GM23248 (cell line): Measurements from ENCODE around the gene PLCB1. TPM values are rescaled to one million over a fixed set of nuclear protein-coding genes. Genes with fewer than 3 reads are reported as not detected.

Experiments
- DNase-seq: peaks from one replicate; pipeline ENCODE4 v3.0.0-alpha.2; 2015
- H2AFZ ChIP-seq: fragments of 200-600 bp; sonication (generic); 2 replicates; pipeline ENCODE4 v1.6.1; 2016; ENCODE audit warnings: antibody characterized with exemption
- H3F3A ChIP-seq: fragments of 200-600 bp; sonication (generic); 2 replicates; pipeline ENCODE4 v1.6.1; 2016; ENCODE audit warnings: mild to moderate bottlenecking, antibody characterized with exemption, mixed run types; ENCODE audit not compliant: insufficient read depth
- H3K27ac ChIP-seq: fragments of 200-600 bp; sonication (generic); 2 replicates; pipeline ENCODE4 v1.5.1; 2016; ENCODE audit warnings: mild to moderate bottlenecking
- H3K27me3 ChIP-seq: fragments of 200-600 bp; sonication (generic); replicated peaks from 2 replicates; pipeline ENCODE4 v1.6.1; 2016; ENCODE audit warnings: mild to moderate bottlenecking; ENCODE audit not compliant: insufficient read depth
- H3K36me3 ChIP-seq: fragments of 200-600 bp; sonication (generic); 2 replicates; pipeline ENCODE4 v1.6.1; 2016; ENCODE audit warnings: low read depth, mild to moderate bottlenecking
- H3K4me1 ChIP-seq: fragments of 200-600 bp; sonication (generic); 2 replicates; pipeline ENCODE4 v1.6.1; 2016; ENCODE audit warnings: mild to moderate bottlenecking; ENCODE audit not compliant: insufficient read depth
- H3K4me2 ChIP-seq: fragments of 200-600 bp; sonication (generic); one replicate; pipeline ENCODE4 v1.6.1; 2016; ENCODE audit warnings: mild to moderate bottlenecking; ENCODE audit not compliant: unreplicated experiment
- H3K4me3 ChIP-seq: fragments of 200-600 bp; sonication (generic); 2 replicates; pipeline ENCODE4 v1.5.1; 2016; ENCODE audit warnings: mild to moderate bottlenecking
- H3K79me2 ChIP-seq: fragments of 200-600 bp; sonication (generic); 2 replicates; pipeline ENCODE4 v1.6.1; 2016; ENCODE audit warnings: mild to moderate bottlenecking; ENCODE audit not compliant: insufficient read depth
- H3K9ac ChIP-seq: fragments of 200-600 bp; sonication (generic); 2 replicates; pipeline ENCODE4 v1.6.1; 2016; ENCODE audit warnings: mild to moderate bottlenecking
- H3K9me2 ChIP-seq: fragments of 200-600 bp; sonication (generic); 2 replicates; pipeline ENCODE4 v1.6.1; 2016; ENCODE audit warnings: mixed run types, mild to moderate bottlenecking, moderate library complexity; ENCODE audit not compliant: insufficient read depth
- H3K9me3 ChIP-seq: fragments of 200-600 bp; sonication (generic); one replicate; pipeline ENCODE4 v1.6.1; 2017; ENCODE audit warnings: low read depth
- H4K20me1 ChIP-seq: fragments of 200-600 bp; sonication (generic); 2 replicates; pipeline ENCODE4 v1.6.0; 2016; ENCODE audit not compliant: insufficient read depth
- EZH2 ChIP-seq: fragments of 200-600 bp; sonication (generic); IDR thresholded peaks from 2 replicates; pipeline ENCODE4 v1.6.1; 2018; ENCODE audit warnings: antibody characterized with exemption, mild to moderate bottlenecking; ENCODE audit not compliant: insufficient read depth, poor library complexity, severe bottlenecking
- EZH2phosphoT487 ChIP-seq: fragments of 200-600 bp; sonication (generic); IDR thresholded peaks from 2 replicates; pipeline ENCODE4 v1.6.1; 2018; ENCODE audit warnings: antibody characterized with exemption, moderate library complexity, mild to moderate bottlenecking, low read depth; ENCODE audit not compliant: insufficient read depth
- WGBS, 2 experiments: methylation state at CpG; one replicate each; pipeline ENCODE4 v1.1.6; 2015 to 2017; ENCODE audit warnings: low lambda C conversion rate in 2 of 2, low coverage in 1 of 2; ENCODE audit errors: missing lambda C conversion rate in 2 of 2; 5-methylcytosine and 5-hydroxymethylcytosine counted together
- in situ Hi-C: fragments of 300-500 bp; cut with MboI; formaldehyde crosslinking; loops from 2 replicates; pipeline ENCODE4 v1.15.0; 2020
- polyA plus RNA-seq: library from polyadenylated mRNA; unstranded; fragments of >200 nt; fragmentation: Nextera tagmentation; extraction: Ambion mirVana; gene quantifications from 2 replicates; pipeline ENCODE4 v1.2.1, GENCODE V29; 2016
- total RNA-seq: library from RNA; depleted of rRNA; stranded (reverse); fragments of >200 nt; shearing (Covaris generic); gene quantifications from 2 replicates; pipeline ENCODE4 v1.2.3, GENCODE V29; 2014

The PLCB1 gene
- total and polyA plus RNA-seq, 2 experiments from 2014 or later = 3.7 to 12.8 TPM

DNA sequence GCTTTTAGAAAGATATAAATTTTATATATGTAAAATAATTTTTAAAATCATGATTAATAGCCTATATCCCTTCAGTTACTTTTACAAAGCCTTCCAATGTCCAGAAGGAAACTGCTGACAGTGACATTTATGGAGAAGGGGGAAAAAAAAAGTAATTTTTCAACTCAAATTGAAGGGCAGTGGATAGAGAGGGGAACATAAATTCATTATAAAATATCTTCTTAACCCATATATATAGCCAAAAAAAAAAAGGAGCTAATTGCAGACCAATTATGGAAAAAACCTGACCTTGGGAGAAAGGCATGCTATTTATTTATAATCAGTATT is 392.9 kb downstream of the PLCB1 start:
- H3K79me2 ChIP-seq = no peaks in the 10 kb centered on the region
- H3K27me3 ChIP-seq = no peaks in the 10 kb centered on the region
- H3K4me2 ChIP-seq = no peak overlapping the region
- H3K4me3 ChIP-seq = no peak overlapping the region
- no peak for TF ChIP-seq EZH2phosphoT487
- TF ChIP-seq EZH2 = no peak
- no peak overlapping the region for H3K9ac ChIP-seq
- H3K36me3 ChIP-seq = no peaks in the 10 kb centered on the region
- DNase-seq = no peak
- no peak overlapping the region for H3K27ac ChIP-seq
- H3F3A ChIP-seq = peaks cover 21% of the 10 kb centered on the region
- no peaks in the 10 kb centered on the region for H3K9me3 ChIP-seq
- in situ Hi-C loops = no loop called here
- no peak overlapping the region for H2AFZ ChIP-seq
- H3K9me2 ChIP-seq = no peaks in the 10 kb centered on the region
- H3K4me1 ChIP-seq = peaks cover 12% of the 10 kb centered on the region
- H4K20me1 ChIP-seq = no peaks in the 10 kb centered on the region

- Histone ChIP-seq H3K36me3 (no peaks in the 10 kb centered on the region), H3K9me3 (no peaks in the 10 kb centered on the region), H3K4me2 (no peak overlapping the region), H3K4me3 (no peak overlapping the region), H3K4me1 (peaks cover 18% of the 10 kb centered on the region), H3K27me3 (no peaks in the 10 kb centered on the region), H3K79me2 (no peaks in the 10 kb centered on the region), H3K27ac (no peak overlapping the region), H3K9ac (no peak overlapping the region), H3F3A (peaks cover 24% of the 10 kb centered on the region), H2AFZ (no peak overlapping the region), H4K20me1 (no peaks in the 10 kb centered on the region), H3K9me2 (no peaks in the 10 kb centered on the region)
- TF ChIP-seq EZH2 (no peak), EZH2phosphoT487 (no peak)
- in situ Hi-C loops = no loop called here
- DNase-seq = no peak
- WGBS, 2 experiments = 97 to 98% methylated on average over 2 of the region's 2 CpGs
These were observed 394.5 kb downstream of the PLCB1 start for GRCh38 chr20:8526610-8527009.

- Histone ChIP-seq H3K9ac (no peak overlapping the region), H3K79me2 (no peaks in the 10 kb centered on the region), H4K20me1 (no peaks in the 10 kb centered on the region), H3K27me3 (no peaks in the 10 kb centered on the region), H3K36me3 (no peaks in the 10 kb centered on the region), H3K9me3 (no peaks in the 10 kb centered on the region), H2AFZ (no peak overlapping the region), H3K9me2 (no peaks in the 10 kb centered on the region), H3K27ac (no peak overlapping the region), H3F3A (peaks cover 24% of the 10 kb centered on the region), H3K4me1 (peaks cover 18% of the 10 kb centered on the region), H3K4me2 (no peak overlapping the region), H3K4me3 (no peak overlapping the region)
- TF ChIP-seq EZH2phosphoT487 (no peak), EZH2 (no peak)
- in situ Hi-C loops = no loop called here
- DNase-seq = peak; percentile 75
- 49 to 52% methylated on average over 4 of the region's 4 CpGs for WGBS, 2 experiments
These were observed 396.1 kb downstream of the PLCB1 start for GRCh38 chr20:8527998-8528723.

DNA sequence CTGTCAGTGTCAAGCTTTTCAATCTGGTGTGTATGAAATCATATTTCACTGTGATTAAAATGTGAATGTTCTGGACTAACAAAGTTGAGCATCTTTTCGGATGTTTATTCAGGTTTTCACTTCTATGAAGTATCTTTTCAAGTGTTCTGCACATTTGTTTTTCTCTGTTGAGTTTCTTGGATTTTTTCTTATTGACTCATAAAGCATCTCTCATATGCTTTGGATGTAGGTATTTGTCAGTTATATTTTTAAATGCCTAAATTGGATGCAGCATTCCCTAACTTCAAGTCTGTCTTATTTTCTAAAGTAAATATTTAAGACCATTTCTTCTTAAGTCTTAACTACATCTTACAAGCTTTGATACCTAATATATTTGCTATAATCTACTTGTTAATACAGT is 398.0 kb downstream of the PLCB1 start:
- in situ Hi-C loops = no loop called here
- Histone ChIP-seq H3K79me2 (no peaks in the 10 kb centered on the region), H3K9me3 (no peaks in the 10 kb centered on the region), H3K4me1 (peaks cover 18% of the 10 kb centered on the region), H4K20me1 (no peaks in the 10 kb centered on the region), H3K9ac (no peak overlapping the region), H3K27me3 (no peaks in the 10 kb centered on the region), H2AFZ (no peak overlapping the region), H3K4me2 (no peak overlapping the region), H3K36me3 (no peaks in the 10 kb centered on the region), H3K27ac (no peak overlapping the region), H3K4me3 (no peak overlapping the region), H3K9me2 (no peaks in the 10 kb centered on the region), H3F3A (peaks cover 24% of the 10 kb centered on the region)
- no peak for TF ChIP-seq EZH2phosphoT487
- TF ChIP-seq EZH2 = no peak
- 88 to 90% methylated on average over 1 of the region's 1 CpG for WGBS, 2 experiments
- peak; percentile 13 for DNase-seq

DNA sequence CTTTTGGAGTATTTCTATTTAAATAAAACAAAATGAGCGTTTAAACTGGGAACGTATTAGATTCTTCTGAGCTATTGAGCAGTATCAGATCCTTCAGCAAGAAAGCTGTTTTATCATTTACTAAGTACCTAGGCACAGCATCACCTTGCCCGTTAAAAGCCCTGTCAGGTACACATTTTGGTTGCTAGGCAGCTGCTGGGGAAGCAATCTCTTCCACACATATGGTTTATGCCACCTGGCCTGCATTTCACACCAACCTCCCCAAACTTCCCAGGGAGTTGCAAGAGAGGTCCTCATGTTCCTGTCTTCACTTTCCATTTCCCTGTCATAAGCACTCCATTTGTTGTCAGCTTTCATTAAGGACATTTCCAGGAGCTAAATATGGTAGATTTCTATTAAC is 400.1 kb downstream of the PLCB1 start:
- in situ Hi-C loops = no loop called here
- H3K9ac ChIP-seq = no peak overlapping the region
- H4K20me1 ChIP-seq = no peaks in the 10 kb centered on the region
- H3K36me3 ChIP-seq = no peaks in the 10 kb centered on the region
- H3K4me2 ChIP-seq = no peak overlapping the region
- H3K27ac ChIP-seq = no peak overlapping the region
- H3K9me2 ChIP-seq = no peaks in the 10 kb centered on the region
- no peaks in the 10 kb centered on the region for H3K9me3 ChIP-seq
- no peak overlapping the region for H2AFZ ChIP-seq
- no peak for DNase-seq
- no peak overlapping the region for H3K4me3 ChIP-seq
- peaks cover 18% of the 10 kb centered on the region for H3K4me1 ChIP-seq
- 95% methylated on average over 3 of the region's 3 CpGs for WGBS, 2 experiments
- no peak for TF ChIP-seq EZH2
- no peak for TF ChIP-seq EZH2phosphoT487
- no peaks in the 10 kb centered on the region for H3K79me2 ChIP-seq
- H3K27me3 ChIP-seq = no peaks in the 10 kb centered on the region
- H3F3A ChIP-seq = peaks cover 24% of the 10 kb centered on the region
